NCI-H1105 treated with DMSO at 0.1 percent for 48 hours (cell line): Measurements from ENCODE around the gene MAP1S.

Source experiments
- DNase-seq: peaks from one replicate; lab custom pipeline; 2025; lab: John Stamatoyannopoulos, UW

The MAP1S gene

GRCh38 chr19:17688853-17689595 lies 30.3 kb upstream of the MAP1S start:
- DNase-seq: no peak

GRCh38 chr19:17692566-17692965 lies 26.7 kb upstream of the MAP1S start:
- DNase-seq: no peak

GRCh38 chr19:17695198-17695597 lies 24.1 kb upstream of the MAP1S start:
- no peak for DNase-seq

GRCh38 chr19:17703824-17704463 lies 15.3 kb upstream of the MAP1S start:
- no peak for DNase-seq

- DNase-seq: no peak
These were observed 12.5 kb upstream of the MAP1S start for GRCh38 chr19:17706750-17707181.

- no peak for DNase-seq
These were observed 7.4 kb upstream of the MAP1S start for GRCh38 chr19:17711851-17712250.

- no peak for DNase-seq
These were observed 2.9 kb upstream of the MAP1S start for GRCh38 chr19:17716309-17716929.

GRCh38 chr19:17718550-17718946 lies 732 bp upstream of the MAP1S start:
- no peak for DNase-seq

- peak; percentile 63 for DNase-seq
These were observed 585 bp downstream of the MAP1S start for GRCh38 chr19:17719730-17720400.

GRCh38 chr19:17720440-17720839 lies 1.2 kb downstream of the MAP1S start:
- DNase-seq: no peak

- DNase-seq: no peak
These were observed 1.9 kb downstream of the MAP1S start for GRCh38 chr19:17721111-17721628.

GRCh38 chr19:17721821-17722220 lies 2.5 kb downstream of the MAP1S start:
- no peak for DNase-seq

- no peak for DNase-seq
These were observed 3.5 kb downstream of the MAP1S start for GRCh38 chr19:17722655-17723240.

- DNase-seq: no peak
These were observed 5.4 kb downstream of the MAP1S start for GRCh38 chr19:17724655-17725054.

GRCh38 chr19:17725422-17726078 lies 6.3 kb downstream of the MAP1S start:
- DNase-seq: no peak

- DNase-seq: no peak
These were observed 7.0 kb downstream of the MAP1S start for GRCh38 chr19:17726136-17726741.

- no peak for DNase-seq
These were observed 7.9 kb downstream of the MAP1S start for GRCh38 chr19:17726964-17727773.

GRCh38 chr19:17727843-17728242 lies 8.6 kb downstream of the MAP1S start:
- DNase-seq: no peak

- DNase-seq: no peak
These were observed 13.8 kb downstream of the MAP1S start for GRCh38 chr19:17733127-17733526.

- no peak for DNase-seq
These were observed 14.9 kb downstream of the MAP1S start for GRCh38 chr19:17734146-17734545.
